AG09309 (cell line): ENCODE data around the gene CAPN5.

ENCODE experiments used
- DNase-seq: peaks from one replicate; pipeline ENCODE4 v3.0.0-alpha.2; 2010; ENCODE audit warnings: low read depth
- H3K4me3 ChIP-seq: 2 replicates; pipeline ENCODE4 v1.5.1; 2011; ENCODE audit warnings: mild to moderate bottlenecking, low read depth, low read length, moderate library complexity; ENCODE audit not compliant: control insufficient read depth
- TF ChIP-seq, protein P1 (sequence below): IDR thresholded peaks from 2 replicates; pipeline ENCODE4 v1.5.1; 2011; ENCODE audit warnings: mild to moderate bottlenecking, low read depth, low read length, inconsistent platforms; ENCODE audit not compliant: insufficient read depth, control insufficient read depth; ENCODE audit errors: missing control alignments

The CAPN5 gene

DNA sequence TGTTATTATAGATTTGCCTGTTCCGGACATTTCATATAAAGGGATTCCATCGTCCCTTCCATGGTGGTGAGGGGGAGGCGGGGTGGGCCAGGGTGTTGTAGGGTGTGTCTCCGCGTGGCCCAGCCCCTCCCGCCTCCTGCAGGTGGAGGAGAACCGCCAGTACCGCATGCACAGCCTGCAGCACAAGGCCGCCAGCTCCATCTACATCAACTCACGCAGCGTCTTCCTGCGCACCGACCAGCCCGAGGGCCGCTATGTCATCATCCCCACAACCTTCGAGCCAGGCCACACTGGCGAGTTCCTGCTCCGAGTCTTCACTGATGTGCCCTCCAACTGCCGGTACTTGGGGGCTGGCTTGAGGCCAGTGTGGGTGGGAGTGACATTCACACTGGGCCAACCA is 53.8 kb downstream of the CAPN5 start:
- no peak overlapping the region for H3K4me3 ChIP-seq
- DNase-seq, result no peak
- TF ChIP-seq, protein P1, sequence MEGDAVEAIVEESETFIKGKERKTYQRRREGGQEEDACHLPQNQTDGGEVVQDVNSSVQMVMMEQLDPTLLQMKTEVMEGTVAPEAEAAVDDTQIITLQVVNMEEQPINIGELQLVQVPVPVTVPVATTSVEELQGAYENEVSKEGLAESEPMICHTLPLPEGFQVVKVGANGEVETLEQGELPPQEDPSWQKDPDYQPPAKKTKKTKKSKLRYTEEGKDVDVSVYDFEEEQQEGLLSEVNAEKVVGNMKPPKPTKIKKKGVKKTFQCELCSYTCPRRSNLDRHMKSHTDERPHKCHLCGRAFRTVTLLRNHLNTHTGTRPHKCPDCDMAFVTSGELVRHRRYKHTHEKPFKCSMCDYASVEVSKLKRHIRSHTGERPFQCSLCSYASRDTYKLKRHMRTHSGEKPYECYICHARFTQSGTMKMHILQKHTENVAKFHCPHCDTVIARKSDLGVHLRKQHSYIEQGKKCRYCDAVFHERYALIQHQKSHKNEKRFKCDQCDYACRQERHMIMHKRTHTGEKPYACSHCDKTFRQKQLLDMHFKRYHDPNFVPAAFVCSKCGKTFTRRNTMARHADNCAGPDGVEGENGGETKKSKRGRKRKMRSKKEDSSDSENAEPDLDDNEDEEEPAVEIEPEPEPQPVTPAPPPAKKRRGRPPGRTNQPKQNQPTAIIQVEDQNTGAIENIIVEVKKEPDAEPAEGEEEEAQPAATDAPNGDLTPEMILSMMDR, result no peak

DNA sequence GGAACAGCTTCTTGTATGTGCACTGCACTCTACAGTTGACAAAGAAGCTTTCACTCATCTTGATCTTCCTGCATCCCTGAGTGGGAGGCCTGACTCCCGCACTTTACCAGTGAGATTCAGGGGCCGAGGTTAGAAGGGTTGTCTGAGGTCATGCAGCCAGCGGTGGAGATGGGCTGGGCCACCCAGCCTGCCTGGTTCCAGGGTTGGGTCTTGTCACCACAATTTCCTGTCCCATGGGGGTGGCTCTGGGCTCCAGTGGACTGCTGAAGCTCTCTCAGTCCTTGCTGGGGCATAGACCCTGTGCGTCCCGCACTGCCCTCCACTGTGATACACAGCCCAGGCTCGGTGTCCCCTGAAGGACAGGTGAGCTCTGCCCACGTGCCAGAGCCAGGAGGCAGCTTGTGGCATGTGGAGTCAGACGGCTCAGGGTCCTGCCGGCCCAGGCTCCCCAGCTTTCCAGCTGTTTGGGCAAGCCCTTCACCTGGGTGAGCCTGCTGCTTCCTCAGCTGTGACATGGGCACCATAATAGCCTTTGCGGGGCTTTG is 54.4 kb downstream of the CAPN5 start:
- no peak for DNase-seq
- no peak overlapping the region for H3K4me3 ChIP-seq
- TF ChIP-seq, protein P1, result no peak

DNA sequence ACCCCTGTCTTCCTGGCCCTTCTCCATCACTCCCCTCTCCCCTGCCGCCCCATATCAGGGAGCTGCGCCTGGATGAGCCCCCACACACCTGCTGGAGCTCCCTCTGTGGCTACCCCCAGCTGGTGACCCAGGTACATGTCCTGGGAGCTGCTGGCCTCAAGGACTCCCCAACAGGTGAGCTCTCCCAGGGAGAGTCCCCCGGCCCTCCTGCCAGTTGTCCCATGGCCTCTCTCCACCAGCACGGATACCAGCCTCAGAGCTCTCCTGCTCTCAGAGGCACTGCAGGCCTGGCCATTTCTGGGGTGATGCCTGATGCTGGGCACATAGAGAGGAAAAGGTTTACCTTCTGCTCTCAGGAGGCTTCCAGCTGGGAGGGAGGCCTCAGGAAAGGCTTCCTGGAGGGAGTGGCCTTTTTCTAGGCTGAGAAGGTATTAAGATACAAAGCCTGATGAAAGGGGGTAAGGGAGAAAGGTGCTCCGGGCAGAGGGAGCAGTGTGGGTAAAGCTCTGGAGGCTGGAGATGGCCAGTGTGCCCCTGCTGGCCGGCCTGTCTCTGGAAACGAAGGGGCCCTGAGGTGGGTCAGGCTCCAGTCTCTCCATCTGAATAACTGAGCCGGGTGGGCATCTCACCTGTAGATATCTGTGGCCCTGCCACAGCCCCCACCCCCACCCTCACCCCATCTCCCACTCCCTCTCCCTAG is 55.3 kb downstream of the CAPN5 start:
- TF ChIP-seq, protein P1, result no peak
- H3K4me3 ChIP-seq, result no peak overlapping the region
- DNase-seq, result no peak

DNA sequence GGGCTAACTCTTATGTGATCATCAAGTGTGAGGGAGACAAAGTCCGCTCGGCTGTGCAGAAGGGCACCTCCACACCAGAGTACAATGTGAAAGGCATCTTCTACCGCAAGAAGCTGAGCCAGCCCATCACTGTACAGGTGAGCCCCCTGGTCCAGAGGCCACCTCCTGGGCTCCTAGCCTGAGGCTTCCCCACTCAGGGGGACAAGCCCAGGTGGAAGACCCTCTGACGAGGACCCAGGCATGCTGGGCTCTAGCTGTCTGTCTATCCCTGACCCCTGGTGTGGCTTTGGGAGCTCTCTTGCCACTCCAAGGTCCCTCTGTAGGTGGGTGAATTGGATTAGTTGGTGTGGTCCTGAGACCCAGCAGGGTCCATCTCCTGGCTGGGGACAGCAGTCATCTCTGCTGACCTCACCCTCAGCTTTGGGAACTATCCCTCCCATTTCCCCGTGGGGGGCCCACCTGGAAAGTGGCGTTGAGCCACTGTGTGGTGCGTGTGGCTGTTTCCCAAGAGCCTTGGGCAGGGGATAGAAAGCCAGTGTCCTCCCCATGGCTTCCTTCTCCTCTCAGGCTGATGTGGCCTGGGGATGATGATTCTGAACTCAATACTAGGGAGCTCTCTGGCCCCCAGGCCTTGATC is 55.9 kb downstream of the CAPN5 start:
- TF ChIP-seq, protein P1, result no peak
- H3K4me3 ChIP-seq, result no peak overlapping the region
- DNase-seq, result no peak

DNA sequence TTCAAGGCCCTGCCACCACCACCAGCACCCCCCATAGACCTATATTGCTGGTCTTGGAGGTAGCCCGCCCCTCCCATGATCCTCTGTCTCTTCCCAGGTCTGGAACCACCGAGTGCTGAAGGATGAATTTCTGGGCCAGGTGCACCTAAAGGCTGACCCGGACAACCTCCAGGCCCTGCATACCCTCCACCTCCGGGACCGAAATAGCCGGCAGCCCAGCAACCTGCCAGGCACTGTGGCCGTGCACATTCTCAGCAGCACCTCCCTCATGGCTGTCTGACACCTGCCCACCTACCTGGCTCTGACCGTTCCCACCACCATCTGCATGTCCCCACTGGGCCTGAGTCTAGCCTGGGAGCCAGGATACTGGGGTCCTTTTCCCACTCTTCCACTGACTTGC is 56.8 kb downstream of the CAPN5 start:
- H3K4me3 ChIP-seq, result no peak overlapping the region
- DNase-seq, result no peak

DNA sequence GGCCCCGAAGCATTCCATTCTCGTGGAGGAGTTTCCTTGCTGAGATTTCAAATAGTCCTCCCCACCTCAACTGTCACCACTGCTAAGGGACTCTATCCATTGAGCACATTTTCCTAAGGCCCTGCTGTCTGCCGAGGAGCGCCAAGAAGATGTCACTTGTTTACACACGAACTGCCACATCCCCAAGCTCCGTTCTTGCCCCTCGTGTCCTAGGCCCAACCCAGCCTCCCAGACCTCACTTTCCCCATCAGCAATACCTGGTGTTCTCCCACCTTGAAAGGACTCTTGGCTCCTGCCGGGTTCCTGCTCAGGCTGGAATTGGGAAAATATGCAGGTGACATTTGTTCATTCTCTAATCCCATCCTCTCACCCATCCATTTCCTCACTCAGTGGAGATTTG is 57.3 kb downstream of the CAPN5 start:
- DNase-seq, result no peak
- no peak overlapping the region for H3K4me3 ChIP-seq
- TF ChIP-seq, protein P1, result no peak

More for the DNA sequence above, 56.8 kb downstream of the CAPN5 start:
- TF ChIP-seq, protein P1, result no peak
